ENCODE results near the gene KLHL11. TPM values are rescaled to one million over a fixed set of nuclear protein-coding genes. Genes with fewer than 3 reads are reported as not detected.

Gene KLHL11
- total and polyA plus RNA-seq, 10 donors: 0.17 to 25.2 (median 11.0) TPM

DNA sequence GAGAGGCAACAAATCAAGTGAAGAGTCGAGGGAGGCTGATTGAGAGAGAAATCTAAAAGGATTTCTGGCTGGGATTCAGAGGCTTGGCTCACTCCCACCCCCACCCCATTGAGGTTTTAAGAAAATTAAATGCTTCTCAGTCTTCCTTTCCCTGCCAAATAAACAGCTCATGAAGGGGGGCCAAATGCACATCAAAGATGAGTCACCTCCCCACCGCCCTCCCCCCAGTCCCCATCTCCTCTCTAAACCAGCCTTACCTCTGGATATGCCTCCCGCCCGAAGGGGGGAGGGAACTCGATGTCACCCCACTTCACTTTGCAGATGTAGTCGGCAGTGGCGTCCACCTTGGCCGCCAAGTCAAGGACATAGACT lies 41.9 kb upstream of the KLHL11 start:
- H3K4me1 ChIP-seq: peaks cover 0 to 9% (median 2%) of the 10 kb centered on the region in 6 donors
- intact Hi-C loops (cut with DNase I; ENCODE audit: low total_unique reads): no loop called here
- no peaks in the 10 kb centered on the region for H3K9me3 ChIP-seq
- WGBS, 5 donors: 72 to 92% (median 86%) methylated on average over 8 of the region's 8 CpGs
- TF ChIP-seq POLR2A (IDR thresholded peaks at IDR 0.05) (no peak), CTCF (IDR thresholded peaks at IDR 0.05 in 8 of 11, conservative IDR thresholded peaks at IDR 0.05 in 3 of 11) (no peak), POLR2AphosphoS5 (IDR thresholded peaks at IDR 0.05) (no peak)
- peak overlapping the region; percentile 35 to 69 (median 56) for H3K27ac ChIP-seq
- no peak overlapping the region for H3K4me3 ChIP-seq
- no peaks in the 10 kb centered on the region for H3K27me3 ChIP-seq (replicated peaks in 1 of 7)
- peaks cover 3 to 100% (median 93%) of the 10 kb centered on the region in 6 donors for H3K36me3 ChIP-seq
- DNase-seq: no peak

DNA sequence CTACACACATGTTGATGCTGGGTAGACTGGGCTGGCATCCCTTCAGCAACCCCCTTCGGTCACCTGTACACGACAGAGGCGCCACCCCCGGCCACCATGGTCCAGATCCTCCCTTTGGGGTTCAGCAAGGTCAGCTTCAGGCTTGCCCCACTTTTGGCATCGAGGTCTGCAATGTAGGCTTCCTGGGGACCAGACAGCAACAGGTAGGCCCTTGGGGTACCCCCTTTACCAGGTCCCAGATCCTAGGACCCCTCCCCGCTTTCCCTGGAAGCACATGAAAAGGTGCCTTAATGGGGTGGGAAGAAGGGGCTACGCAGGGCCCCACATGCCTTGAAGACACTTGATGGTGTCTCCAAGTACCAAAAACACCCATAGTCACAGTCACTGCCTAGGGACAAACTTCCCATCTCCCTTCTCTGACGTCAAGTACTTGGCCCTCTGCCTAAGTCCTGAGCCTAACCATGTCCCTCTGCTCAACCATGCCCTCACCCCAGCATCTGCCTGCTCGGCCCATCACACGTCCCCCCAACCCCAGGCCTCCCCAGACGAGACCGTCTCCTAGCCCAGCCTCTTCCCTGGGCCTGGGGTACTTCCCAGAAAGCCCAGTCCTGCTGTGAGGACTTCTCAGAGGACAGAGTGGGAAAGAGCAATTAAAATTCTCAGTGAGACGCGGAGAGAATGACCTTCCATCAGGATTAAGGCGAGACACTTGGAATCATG lies 41.4 kb upstream of the KLHL11 start:
- WGBS, 5 donors: 87 to 92% (median 88%) methylated on average over 10 to 15 of the region's 15 CpGs
- Histone ChIP-seq H3K4me3 (no peak overlapping the region), H3K9me3 (no peaks in the 10 kb centered on the region), H3K36me3 (peaks cover 3 to 100% (median 93%) of the 10 kb centered on the region in 6 donors), H3K27me3 (replicated peaks in 1 of 7) (no peaks in the 10 kb centered on the region), H3K4me1 (peaks cover 0 to 9% (median 2%) of the 10 kb centered on the region in 6 donors), H3K27ac (peak overlapping the region; percentile 35 to 69 (median 56))
- no peak for DNase-seq
- TF ChIP-seq POLR2AphosphoS5 (IDR thresholded peaks at IDR 0.05): peak in 2 of 3 donors; percentile 45 to 58
- TF ChIP-seq POLR2A (IDR thresholded peaks at IDR 0.05): no peak
- intact Hi-C loops (cut with DNase I; ENCODE audit: low total_unique reads): no loop called here

DNA sequence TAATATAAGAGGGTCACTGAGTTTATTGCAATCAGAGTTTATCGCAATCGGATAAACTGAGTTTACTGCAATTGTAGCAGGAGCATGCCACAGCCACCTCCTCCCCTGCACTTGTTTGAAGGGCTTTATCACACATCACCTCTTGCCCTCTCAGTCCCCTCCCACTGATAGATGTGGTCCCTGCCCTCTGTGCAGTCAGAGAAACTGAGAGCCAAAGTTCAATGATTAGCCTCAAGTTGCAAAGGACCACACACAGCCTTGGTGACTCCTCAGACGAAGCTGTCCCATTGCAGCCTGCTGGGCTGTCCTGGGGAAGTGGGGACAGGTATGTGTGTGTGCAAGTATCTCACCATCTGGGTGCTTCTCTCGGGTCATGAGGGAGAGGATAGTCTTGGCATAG lies 39.9 kb upstream of the KLHL11 start:
- Histone ChIP-seq H3K27me3 (replicated peaks in 1 of 7) (no peaks in the 10 kb centered on the region), H3K4me1 (peaks cover 0 to 9% (median 2%) of the 10 kb centered on the region in 6 donors), H3K36me3 (peaks cover 3 to 100% (median 92%) of the 10 kb centered on the region in 6 donors), H3K9me3 (no peaks in the 10 kb centered on the region), H3K27ac (peak overlapping the region in 2 of 8 donors; percentile 63 to 69), H3K4me3 (no peak overlapping the region)
- TF ChIP-seq CTCF (IDR thresholded peaks at IDR 0.05 in 8 of 11, conservative IDR thresholded peaks at IDR 0.05 in 3 of 11): no peak
- no peak for TF ChIP-seq POLR2AphosphoS5 (IDR thresholded peaks at IDR 0.05)
- intact Hi-C loops (cut with DNase I; ENCODE audit: low total_unique reads): no loop called here
- DNase-seq: no peak
- 92 to 98% (median 97%) methylated on average over 4 of the region's 4 CpGs for WGBS, 5 donors

GRCh38 chr17:41904242-41904841 lies 39.1 kb upstream of the KLHL11 start:
- peaks cover 0 to 9% (median 2%) of the 10 kb centered on the region in 6 donors for H3K4me1 ChIP-seq

More at GRCh38 chr17:41904242-41904841, 39.1 kb upstream of the KLHL11 start:
- no peaks in the 10 kb centered on the region for H3K27me3 ChIP-seq (replicated peaks in 1 of 7)
- H3K27ac ChIP-seq: no peak overlapping the region
- H3K9me3 ChIP-seq: no peaks in the 10 kb centered on the region
- WGBS, 5 donors: 87 to 94% (median 92%) methylated on average over 7 of the region's 7 CpGs
- peaks cover 3 to 100% (median 92%) of the 10 kb centered on the region in 6 donors for H3K36me3 ChIP-seq
- TF ChIP-seq POLR2A (IDR thresholded peaks at IDR 0.05) (no peak), POLR2AphosphoS5 (IDR thresholded peaks at IDR 0.05) (no peak), CTCF (IDR thresholded peaks at IDR 0.05 in 8 of 11, conservative IDR thresholded peaks at IDR 0.05 in 3 of 11) (no peak)
- intact Hi-C loops (cut with DNase I; ENCODE audit: low total_unique reads): no loop called here
- DNase-seq: no peak
- H3K4me3 ChIP-seq: no peak overlapping the region

All from spleen (tissue), 11 donors.